Large intestine (tissue), 3 donors: ENCODE data around the gene SCNN1G. TPM values are rescaled to one million over a fixed set of nuclear protein-coding genes. Genes with fewer than 3 reads are reported as not detected.
"Not testable (repeated sequence)": the region's sequence is repeated elsewhere in the genome, so short reads cannot be mapped to it uniquely, and the experiment has no call there.

Experiments used
- DNase-seq, 2 donors: peaks; one replicate each; pipeline versions ENCODE4 v3.0.0 to v3.0.0-alpha.2; 2013
- H3K27ac ChIP-seq: one replicate; pipeline ENCODE4 v1.5.1; 2013; ENCODE audit warnings: low read length
- H3K27me3 ChIP-seq: 2 replicates; pipeline ENCODE4 v1.6.1; 2013; ENCODE audit warnings: low read length; ENCODE audit not compliant: control insufficient read depth, insufficient read depth
- H3K36me3 ChIP-seq: 2 replicates; pipeline ENCODE4 v1.6.1; 2013; ENCODE audit warnings: low read length; ENCODE audit not compliant: control insufficient read depth, insufficient read depth
- H3K4me1 ChIP-seq: one replicate; pipeline ENCODE4 v1.6.1; 2013; ENCODE audit warnings: low read length; ENCODE audit not compliant: control insufficient read depth, insufficient read depth
- H3K4me3 ChIP-seq: one replicate; pipeline ENCODE4 v1.5.1; 2013; ENCODE audit warnings: low read length
- H3K9me3 ChIP-seq: one replicate; pipeline ENCODE4 v1.6.1; 2013; ENCODE audit warnings: mild to moderate bottlenecking, low read depth, low read length, moderate library complexity; ENCODE audit not compliant: control insufficient read depth
- WGBS: methylation state at CpG from one replicate; pipeline ENCODE4 v1.1.5; 2013; ENCODE audit warnings: low lambda C conversion rate; ENCODE audit not compliant: insufficient coverage; 5-methylcytosine and 5-hydroxymethylcytosine counted together
- polyA plus RNA-seq: library from polyadenylated mRNA; unstranded; fragments of 120-200 nt; gene quantifications from one replicate; pipeline ENCODE4 v1.2.1, GENCODE V29; 2013

The SCNN1G gene
- polyA plus RNA-seq, 1 donor = 0.03 TPM

DNA sequence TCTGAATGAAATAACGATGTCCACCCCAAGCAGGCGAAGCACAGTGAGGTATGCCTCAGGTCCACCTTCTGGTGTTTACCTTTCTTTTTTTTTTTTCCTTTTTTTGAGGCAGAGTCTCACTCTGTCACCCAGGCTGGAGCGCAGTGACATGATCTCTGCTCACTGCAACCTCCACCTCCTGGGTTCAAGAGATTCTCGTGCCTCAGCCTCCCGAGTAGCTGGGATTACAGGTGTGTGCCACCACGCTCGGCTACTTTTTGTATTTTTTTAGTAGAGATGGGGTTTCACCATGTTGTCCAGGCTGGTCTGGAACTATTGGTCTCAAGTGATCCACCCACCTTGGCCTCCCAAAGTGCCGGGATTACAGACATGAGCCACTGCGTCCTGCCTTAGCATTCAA lies 38.2 kb upstream of the SCNN1G start:
- WGBS = 100% methylated on average over 2 of the region's 9 CpGs
- H3K4me3 ChIP-seq, H3K4me1 ChIP-seq: not testable (repeated sequence)

DNA sequence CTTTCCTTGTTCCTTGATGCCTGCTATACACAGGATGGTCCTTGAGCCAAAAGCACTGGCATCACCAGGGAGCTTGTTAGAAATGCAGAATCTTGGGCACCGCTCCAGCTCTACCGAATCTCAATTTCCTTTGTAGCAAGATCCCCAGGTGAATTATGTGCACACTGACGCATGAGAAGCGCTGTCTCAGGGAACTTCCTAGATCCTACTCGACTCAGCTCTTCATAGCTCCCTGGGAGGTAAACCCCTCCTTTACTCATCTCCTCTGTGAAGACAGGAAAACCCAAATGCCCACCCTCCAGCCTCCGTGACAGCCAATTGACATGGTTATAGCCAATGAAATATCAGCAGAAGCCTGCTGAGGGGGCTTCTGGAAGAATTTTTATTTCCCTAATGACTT lies 37.4 kb upstream of the SCNN1G start:
- no CpG with 5 or more reads among the region's 6 CpGs for WGBS
- Histone ChIP-seq H3K27ac (no peak overlapping the region), H3K36me3 (no peaks in the 10 kb centered on the region), H3K4me3 (no peak overlapping the region), H3K27me3 (no peaks in the 10 kb centered on the region), H3K9me3 (no peaks in the 10 kb centered on the region), H3K4me1 (peaks cover 7% of the 10 kb centered on the region)
- no peak for DNase-seq

More for the DNA sequence above, 38.2 kb upstream of the SCNN1G start:
- H3K27me3 ChIP-seq, DNase-seq, H3K27ac ChIP-seq, H3K9me3 ChIP-seq, H3K36me3 ChIP-seq: not testable (repeated sequence)

DNA sequence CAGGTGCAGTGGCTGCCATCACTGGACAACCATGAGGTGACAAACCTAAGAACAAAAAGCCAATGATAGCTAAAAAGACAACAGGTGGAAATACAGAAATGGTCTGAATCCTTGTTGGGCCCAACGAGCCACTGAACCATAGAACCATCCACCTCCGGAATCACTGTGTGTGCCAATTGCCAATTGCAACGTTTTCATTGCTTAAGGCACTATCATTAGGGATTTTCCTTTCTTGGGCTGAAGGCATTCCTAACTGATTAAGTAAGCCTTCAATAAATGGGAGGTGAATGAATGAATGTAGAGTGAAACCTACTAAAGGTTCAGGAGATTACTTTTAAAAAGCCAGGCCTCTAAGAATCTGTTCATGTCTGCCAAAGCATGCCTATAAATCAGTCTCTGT lies 36.9 kb upstream of the SCNN1G start:
- no peaks in the 10 kb centered on the region for H3K9me3 ChIP-seq
- no peaks in the 10 kb centered on the region for H3K36me3 ChIP-seq
- H3K4me3 ChIP-seq = no peak overlapping the region
- no peaks in the 10 kb centered on the region for H3K27me3 ChIP-seq
- peaks cover 7% of the 10 kb centered on the region for H3K4me1 ChIP-seq
- DNase-seq = no peak
- WGBS = no CpG with 5 or more reads among the region's 3 CpGs
- H3K27ac ChIP-seq = no peak overlapping the region

DNA sequence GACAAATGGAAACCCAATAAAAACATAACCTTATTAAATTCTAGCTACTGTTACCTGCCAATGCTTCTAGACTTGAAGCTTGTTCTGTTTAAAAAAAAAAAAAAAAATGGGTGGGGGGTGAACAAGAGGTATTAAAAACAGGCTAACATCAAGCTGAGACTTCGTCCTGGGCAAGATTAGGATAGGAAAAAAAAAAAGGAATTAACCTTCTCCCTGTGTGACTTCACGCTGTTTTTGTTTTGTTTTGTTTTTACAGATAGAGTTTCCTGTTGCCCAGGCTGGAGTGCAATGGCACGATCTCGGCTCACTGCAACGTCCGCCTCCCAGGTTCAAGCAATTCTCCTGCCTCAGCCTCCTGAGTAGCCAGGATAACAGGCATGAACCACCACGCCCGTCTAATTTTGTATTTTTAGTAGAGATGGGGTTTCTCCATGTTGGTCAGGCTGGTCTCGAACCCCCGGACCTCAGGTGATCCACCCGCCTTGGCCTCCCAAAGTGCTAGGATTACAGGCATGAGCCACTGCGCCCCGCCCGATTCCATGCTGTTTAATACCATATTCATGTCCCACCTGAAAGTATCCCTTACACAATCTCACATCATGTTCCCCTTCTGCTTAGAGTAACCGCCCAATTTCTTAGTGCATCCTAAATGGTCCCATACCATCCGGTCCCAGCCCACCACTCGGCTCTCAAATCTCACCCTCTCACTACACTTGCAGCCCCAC lies 35.5 kb upstream of the SCNN1G start:
- no peak for DNase-seq
- H3K27ac ChIP-seq = no peak overlapping the region
- H3K36me3 ChIP-seq = no peaks in the 10 kb centered on the region
- no peak overlapping the region for H3K4me3 ChIP-seq
- H3K4me1 ChIP-seq = peaks cover 5% of the 10 kb centered on the region
- 94% methylated on average over 2 of the region's 17 CpGs for WGBS
- peaks cover 5% of the 10 kb centered on the region for H3K27me3 ChIP-seq
- H3K9me3 ChIP-seq = no peaks in the 10 kb centered on the region

DNA sequence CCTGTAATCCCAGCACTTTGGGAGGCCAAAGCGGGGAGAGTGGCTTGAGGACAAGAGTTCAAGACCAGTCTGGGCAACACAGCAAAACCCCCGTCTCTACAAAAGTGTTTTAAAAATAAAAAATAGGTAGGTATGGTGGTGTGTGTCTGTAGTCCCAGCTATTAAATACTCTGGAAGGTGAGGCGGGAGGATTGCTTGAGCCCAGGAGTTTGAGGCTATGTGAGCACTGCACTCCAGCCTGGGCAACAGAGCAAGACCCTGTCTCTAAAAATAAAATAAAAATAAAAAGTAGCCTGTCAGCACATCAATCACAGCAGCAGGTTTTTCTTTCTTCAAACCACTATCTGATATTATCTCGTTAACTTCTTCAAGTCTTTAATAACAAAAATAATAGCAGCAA lies 34.9 kb upstream of the SCNN1G start:
- H3K36me3 ChIP-seq = no peaks in the 10 kb centered on the region
- H3K27me3 ChIP-seq = peaks cover 7% of the 10 kb centered on the region
- H3K4me1 ChIP-seq = no peaks in the 10 kb centered on the region
- WGBS = 83% methylated on average over 1 of the region's 4 CpGs
- no peak for DNase-seq
- no peak overlapping the region for H3K4me3 ChIP-seq
- no peak overlapping the region for H3K27ac ChIP-seq
- no peaks in the 10 kb centered on the region for H3K9me3 ChIP-seq

DNA sequence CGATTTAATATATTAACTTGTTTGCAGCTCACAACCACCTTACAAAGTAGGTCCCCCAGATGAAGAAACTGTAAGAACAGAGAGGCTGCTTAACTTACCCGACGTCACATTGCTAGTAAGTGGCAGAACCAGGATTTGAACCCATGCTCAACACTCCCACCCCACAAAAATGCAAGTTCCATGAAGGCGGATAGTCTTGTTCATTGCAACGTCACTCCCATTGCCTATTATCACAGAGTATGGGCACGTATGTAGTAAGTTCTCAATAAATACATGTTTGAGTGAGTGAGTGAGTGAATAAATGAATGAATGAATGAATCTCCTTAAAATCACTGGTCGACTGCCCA lies 34.4 kb upstream of the SCNN1G start:
- WGBS = no CpG with 5 or more reads among the region's 7 CpGs
- H3K36me3 ChIP-seq = no peaks in the 10 kb centered on the region
- H3K27me3 ChIP-seq = peaks cover 7% of the 10 kb centered on the region
- H3K4me3 ChIP-seq = peak overlapping the region; percentile 43
- no peak overlapping the region for H3K27ac ChIP-seq
- H3K9me3 ChIP-seq = no peaks in the 10 kb centered on the region
- no peak for DNase-seq
- H3K4me1 ChIP-seq = no peaks in the 10 kb centered on the region

DNA sequence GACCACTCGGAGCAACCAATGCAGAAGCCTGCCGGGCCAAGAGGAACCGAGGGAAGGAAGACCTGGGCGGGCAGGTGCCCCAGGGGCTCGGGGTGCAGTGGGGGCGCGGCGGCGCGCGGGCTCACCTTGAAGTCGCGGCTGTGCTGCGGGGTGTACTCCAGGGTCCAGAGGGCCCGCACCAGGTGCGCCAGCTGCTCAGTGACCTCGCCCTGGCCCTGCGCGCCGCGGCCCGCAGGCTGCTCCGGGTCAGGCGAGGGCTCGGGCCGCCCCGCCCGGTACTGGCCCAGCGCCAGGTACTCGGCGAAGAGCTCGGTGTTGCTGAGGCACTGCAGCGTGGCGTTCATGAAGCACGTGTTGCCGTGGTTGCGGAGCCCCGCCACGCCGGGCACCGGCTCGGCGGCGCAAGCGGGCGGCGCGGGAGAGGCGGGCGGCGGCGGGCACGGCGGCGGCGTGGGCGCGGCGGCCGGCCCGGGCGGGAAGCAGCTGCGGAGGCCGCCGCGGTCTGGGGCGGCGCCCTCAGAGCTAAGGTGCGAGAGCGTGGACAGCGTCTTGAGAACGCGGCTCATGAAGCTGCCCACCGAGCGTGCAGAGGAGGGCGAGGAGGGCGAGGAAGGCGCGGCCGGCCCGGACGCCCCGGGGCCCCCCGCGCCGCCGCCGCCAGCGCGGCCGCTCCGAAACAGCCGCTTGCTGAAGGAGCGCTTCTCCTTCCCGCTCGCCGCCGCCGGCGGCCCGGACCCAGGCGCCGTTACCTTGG lies 33.9 kb upstream of the SCNN1G start:
- no CpG with 5 or more reads among the region's 103 CpGs for WGBS
- no peaks in the 10 kb centered on the region for H3K4me1 ChIP-seq
- H3K36me3 ChIP-seq = no peaks in the 10 kb centered on the region
- peak; percentile 56 to 78 for DNase-seq
- H3K4me3 ChIP-seq = peak overlapping the region; percentile 43
- H3K27me3 ChIP-seq = peaks cover 7% of the 10 kb centered on the region
- H3K9me3 ChIP-seq = no peaks in the 10 kb centered on the region
- no peak overlapping the region for H3K27ac ChIP-seq

DNA sequence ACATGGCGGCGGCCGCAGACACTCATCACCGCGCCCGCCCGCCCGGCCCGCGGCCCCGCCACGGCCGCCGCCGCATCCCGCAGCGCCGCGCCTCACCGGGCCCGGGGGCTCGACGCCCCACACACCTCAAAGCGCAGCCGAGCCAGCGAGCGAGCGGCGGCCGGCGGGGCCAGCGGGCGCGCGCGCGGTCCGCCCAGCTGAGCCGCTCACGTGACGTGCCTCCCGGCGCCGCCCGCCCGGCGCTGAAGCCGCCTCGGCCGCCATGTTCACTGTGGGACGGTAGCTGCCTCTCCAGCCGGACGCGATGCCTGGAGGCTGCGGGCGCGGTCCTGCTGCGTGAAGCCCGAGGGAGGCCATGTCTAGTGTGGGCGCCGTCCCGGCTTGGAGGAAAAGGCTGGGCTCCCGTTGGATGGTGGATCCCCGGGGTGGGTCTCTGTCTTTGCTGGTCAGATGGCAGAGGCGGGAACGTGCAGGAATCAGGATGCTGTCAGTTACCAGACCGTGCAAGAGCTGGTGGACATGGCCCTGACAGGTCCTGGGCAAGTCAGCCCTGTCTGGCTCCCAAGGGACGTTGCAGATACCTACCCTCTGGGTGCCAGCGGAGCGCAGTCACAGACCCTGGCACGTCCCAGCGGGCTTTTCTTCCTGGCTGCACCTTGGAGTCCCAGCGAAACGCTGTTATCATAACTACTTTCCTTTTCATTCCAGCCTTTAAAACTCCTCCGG lies 33.1 kb upstream of the SCNN1G start, which contains the start of gene USP31:
Gene USP31 (minus strand): TSS at position 186 of the 726 bp plus-strand sequence. CDS start 182 bp downstream, at position 4.
- DNase-seq = peak; percentile 94 to 97
- WGBS = 8% methylated on average over 3 of the region's 75 CpGs
- H3K4me3 ChIP-seq = peak within 1 kb of the TSS; percentile 50
- no peaks in the 10 kb centered on the region for H3K9me3 ChIP-seq
- H3K4me1 ChIP-seq = no peaks in the 10 kb centered on the region
- H3K36me3 ChIP-seq = no peaks in the 10 kb centered on the region
- peaks cover 7% of the 10 kb centered on the region for H3K27me3 ChIP-seq
- no peak within 1 kb of the TSS for H3K27ac ChIP-seq

DNA sequence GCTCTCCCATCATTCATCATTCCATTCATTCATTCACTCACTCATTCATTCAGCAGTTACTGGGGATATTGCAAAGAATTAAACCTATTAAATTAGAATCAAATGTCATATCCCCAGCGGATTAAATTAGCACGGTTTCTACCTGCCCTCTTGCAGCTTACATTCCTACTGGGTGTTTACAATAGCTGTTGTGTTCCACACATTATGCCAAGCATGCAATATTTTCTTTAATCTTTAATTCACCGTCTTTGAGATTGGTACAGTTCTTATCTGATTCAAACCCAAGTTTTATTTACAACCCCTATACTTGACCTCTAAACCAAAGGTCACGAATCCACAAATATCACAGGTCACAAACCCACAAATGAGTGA lies 32.6 kb upstream of the SCNN1G start:
- Histone ChIP-seq H3K36me3 (no peaks in the 10 kb centered on the region), H3K4me3 (peak overlapping the region; percentile 50), H3K4me1 (no peaks in the 10 kb centered on the region), H3K27ac (no peak overlapping the region), H3K27me3 (peaks cover 7% of the 10 kb centered on the region), H3K9me3 (no peaks in the 10 kb centered on the region)
- WGBS = 39% methylated on average over 3 of the region's 4 CpGs
- DNase-seq = no peak

DNA sequence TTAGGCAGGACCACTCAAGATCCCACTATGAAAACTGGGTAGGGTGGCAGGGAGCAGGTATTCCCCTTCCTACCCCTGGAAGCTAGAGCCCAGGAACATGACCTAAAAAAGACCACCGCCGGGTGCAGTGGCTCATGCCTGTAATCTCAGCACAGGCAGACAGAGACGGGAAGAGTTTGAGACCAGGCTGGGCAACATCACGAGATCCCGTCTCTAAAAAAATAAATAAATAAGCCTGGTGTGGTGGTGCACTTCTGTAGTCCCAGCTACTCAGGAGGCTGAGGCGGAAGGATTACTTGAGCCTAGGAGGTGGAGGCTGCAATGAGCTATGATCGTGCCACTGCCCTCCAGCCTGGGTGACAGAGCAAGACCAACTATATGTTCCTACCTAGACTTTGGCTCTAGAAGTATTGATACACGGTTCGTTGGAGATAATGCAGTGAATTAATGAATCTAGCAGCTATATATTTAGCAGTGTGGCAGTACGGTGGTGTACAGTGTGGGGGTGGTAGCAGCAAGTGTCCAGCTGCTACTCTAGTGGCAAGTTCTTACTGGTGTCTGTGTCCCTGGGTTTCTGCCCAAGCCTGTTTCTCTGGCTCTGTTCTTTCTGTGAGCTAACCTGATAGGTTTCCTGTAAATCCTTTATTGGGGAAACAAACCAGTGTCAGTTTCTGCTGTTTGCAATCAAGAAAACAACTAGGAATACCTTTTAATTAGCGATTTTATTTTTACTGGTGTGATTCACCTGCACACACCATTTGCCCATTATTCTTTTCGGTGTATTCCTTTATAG lies 30.0 kb upstream of the SCNN1G start:
- Histone ChIP-seq H3K4me3 (no peak overlapping the region), H3K9me3 (no peaks in the 10 kb centered on the region), H3K4me1 (no peaks in the 10 kb centered on the region), H3K36me3 (no peaks in the 10 kb centered on the region), H3K27me3 (peaks cover 11% of the 10 kb centered on the region), H3K27ac (no peak overlapping the region)
- 92% methylated on average over 2 of the region's 12 CpGs for WGBS
- no peak for DNase-seq
